HG03575 (cell line): ENCODE data around the gene EEF1AKMT3.
"Not testable (repeated sequence)": the region's sequence is repeated elsewhere in the genome, so short reads cannot be mapped to it uniquely, and the experiment has no call there.

ENCODE experiments used
- ATAC-seq: cut with Tn5 transposase; IDR thresholded peaks from one replicate; pipeline ENCODE4 v1.9.1; 2021; ENCODE audit not compliant: unreplicated experiment, insufficient number of reproducible peaks, low FRiP score; ENCODE audit errors: extremely low read depth

The EEF1AKMT3 gene

DNA sequence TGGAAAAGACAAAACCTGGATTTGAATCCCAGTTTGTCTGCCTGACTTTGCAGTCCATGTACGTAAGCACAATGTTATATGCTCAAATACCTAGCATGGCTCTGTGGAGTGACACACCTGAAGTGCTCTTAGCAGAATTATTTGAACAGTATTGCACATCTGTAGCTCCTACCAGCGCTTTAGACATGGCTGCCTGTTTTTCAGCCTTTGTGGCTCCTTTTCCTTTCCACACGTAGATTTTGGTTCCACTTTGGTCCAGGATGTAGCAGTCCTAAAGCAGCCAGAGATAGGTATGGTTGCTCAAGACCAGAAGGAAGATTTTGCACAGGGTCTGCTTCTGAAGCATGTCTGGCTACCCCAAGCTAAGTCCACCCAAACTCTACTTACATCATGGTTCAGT, 37.0 kb downstream of the EEF1AKMT3 start:
- no peak for ATAC-seq

DNA sequence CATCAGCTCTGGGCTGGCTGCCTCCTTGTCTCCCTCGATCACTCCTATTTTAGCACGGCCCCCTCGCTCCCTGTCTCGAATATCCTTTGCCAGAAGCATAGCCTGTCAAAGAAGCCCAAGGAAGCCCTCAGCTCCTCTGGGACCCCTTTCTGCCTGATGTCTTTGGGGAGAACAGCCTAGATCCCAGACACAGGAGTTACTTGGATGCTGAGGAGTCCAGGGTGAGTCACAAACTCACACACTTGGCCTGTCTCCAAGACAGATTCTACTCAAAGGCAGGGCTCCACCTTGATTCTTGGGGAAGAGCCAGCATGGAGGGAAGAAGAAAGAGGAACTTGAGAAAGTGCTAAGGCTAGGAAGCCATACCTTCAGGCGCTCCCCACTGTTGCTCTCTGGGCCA, 38.0 kb downstream of the EEF1AKMT3 start:
- no peak for ATAC-seq

DNA sequence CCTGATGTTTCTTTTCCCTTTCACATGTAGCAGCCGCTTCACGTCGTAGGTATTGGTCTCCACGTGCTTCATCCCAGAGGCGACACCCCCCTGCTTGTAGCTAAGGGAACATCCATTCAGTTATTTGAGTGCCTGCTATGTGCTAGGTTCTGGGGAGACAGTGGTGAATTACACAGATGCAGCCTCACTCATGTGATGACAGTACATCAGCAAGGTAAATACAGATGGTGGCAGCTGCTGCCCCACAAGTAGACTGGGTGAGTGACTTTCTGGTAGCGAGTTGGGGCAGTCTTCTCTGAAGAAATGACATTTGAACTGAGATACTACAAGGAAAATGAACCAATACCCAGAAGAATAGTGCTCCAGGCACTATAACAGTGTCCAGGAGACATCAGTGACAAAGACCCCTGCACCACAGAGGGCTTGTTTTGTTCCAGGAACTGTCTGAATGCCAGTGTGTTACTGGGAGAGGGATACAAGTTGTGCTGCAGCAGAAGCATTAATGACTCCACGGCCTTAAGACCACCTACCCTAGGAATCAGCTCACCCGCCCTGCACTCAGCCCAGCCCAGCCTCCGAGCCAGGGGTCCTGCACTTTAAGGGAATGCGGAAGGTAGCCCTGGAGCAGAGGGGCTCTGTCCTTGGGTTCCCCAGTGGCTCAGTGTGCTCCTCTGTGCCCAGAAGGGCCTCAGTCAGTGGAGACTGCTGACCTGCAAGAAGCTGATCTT, 38.8 kb downstream of the EEF1AKMT3 start:
- ATAC-seq = no peak

DNA sequence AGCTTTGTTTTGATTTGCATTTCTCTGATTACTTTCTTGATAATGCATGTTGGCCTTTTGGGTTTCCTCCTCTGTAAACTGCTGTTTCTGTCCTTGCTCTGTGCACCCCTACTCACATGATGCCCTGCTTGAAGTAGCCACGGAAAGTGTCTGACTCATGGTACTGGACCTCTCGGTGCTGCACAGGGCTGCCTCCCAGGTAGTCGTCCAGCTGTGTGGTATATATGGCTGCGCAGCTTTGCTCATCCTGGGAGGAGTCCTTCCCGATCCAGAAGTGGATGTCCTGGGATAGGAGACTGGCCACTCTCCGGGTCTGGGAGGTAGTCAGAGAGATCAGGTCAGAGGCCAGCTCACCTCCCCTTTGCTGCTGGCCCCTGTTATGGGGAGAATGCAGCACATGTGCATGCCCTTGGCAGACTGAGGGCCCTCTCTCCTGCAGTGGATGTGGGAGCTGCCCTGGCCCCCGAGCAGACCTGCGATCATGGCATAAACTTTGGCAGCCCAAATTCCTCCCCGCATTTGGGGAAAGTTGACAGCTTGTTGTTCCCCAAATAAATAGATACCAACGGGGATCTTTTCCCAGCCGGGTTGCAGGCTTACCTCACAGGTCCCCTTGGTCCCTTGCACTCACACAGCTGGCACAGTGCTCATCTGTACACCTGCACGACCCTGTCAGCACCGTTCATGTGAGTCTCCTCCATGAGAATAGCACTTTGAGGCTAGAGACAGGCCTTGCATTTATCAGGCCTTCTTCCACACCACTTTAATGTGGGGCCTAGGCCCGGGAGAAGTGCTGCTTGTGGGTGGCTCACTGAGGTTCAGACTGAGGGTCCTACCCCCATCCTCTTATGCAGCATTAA, 40.9 kb downstream of the EEF1AKMT3 start:
- ATAC-seq = no peak

DNA sequence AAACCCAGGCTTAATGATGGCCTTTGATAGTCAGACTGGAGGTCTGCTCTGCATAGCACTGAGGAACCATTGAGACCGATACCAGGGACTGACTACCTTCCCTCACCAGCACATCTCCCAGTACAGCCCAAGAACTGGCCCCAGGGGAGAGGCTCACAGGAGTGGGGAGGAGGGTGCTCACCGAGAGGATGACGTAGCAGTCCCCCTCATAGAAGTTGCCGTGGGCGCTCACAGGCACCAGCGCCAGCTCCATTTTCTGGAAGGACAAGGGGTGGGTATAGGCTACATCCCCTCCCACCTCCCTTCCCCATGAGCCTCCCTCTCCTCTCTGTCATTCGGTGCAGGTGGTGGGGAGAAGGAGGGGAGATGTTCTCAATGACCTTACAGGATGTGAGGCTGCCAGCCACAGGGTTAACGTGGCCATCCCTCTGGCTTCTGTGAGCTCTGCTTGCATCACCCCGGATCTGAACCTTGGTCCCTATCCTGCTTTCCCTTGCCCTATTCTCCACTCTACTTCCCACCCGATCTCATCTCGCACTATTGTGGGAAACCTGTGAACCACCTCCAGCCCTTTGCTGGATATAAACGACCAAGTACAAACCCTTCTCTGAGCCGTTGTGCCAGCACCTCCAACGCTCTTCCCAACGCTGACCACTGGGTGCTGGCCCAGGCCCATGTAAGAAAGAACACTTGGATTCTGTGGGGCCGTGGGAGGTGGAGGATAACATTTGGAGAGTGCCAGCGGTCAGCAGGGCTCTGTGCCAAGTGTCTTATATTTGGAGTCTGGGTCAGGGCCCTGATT, 41.8 kb downstream of the EEF1AKMT3 start:
- no peak for ATAC-seq

DNA sequence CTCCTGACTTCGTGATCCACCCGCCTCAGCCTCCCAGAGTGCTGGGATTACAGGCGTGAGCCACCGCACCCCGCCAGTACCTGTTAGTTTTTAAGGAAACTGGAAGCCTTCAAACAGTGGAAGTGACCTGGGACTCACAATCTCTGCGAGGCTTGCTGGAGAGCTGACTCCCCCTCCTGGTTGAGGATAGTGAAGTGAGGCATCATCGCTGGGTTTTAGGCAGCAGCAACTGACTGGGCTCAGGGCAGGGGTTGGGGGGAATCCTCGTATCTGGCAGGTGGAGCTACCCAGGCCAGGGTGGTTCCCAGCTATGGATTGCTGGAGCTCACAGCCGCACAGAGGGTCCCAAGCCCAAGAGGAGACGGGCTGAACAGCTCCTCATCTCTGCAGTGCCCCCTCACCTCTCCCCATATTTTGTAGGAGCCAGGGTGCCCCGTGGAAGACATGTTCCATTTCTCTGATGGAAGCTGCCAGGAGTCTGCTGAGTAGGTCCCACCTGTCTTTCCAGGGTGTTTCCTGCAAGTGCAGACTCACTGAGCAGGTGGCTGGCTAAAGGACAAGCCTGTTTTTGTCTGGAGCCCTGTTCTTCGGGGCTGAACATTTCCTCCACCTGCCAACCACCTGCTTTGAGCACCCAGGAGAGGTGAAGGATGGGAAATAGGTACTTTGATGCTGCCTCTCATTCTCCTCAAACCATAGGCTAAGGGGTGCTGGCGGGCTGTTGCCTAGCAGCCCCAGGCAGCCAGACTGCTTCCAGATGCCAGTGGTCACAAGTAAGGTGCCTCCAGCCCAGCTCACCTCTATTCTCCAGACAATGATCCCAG, 43.0 kb downstream of the EEF1AKMT3 start:
- no peak for ATAC-seq

DNA sequence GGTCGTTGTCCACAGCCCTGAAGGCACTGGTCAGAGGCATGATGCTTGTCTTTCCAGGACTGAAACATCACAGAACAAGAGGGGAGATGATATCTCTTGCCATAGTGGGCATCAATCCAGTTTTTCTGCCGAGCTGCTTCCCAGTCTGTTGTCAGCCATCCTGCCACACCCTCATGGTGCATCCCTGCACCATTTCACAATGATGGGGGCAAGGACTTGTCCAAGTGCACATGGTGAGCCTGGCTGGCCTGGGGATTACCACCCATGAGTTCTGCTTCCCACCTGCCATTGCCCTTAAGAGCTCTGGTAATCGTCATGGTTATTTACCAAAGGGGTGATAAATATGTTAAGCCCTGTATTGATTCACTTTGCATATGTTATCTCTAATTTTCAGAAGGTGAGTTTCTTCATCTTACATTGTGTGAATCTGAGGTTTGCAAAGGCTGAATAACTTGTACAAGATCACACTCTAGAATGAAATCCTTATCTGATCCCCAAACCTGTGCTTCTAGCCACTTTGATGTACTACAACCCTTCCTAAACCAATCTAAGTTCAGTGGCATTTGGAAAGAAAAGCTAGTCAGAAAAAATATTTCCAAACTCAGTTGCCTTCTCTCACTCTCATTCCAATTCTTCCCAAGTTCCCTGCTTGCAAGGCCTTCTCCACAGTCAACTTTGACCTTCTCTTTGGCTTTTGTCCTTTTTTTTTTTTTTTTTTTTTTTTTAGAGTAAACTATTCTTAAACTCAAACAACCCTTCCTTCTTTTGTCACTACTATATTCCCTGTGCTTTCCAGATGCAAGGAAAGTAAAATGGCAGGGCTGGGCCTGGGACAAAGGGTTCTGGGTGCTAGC, 43.8 kb downstream of the EEF1AKMT3 start:
- no peak for ATAC-seq

DNA sequence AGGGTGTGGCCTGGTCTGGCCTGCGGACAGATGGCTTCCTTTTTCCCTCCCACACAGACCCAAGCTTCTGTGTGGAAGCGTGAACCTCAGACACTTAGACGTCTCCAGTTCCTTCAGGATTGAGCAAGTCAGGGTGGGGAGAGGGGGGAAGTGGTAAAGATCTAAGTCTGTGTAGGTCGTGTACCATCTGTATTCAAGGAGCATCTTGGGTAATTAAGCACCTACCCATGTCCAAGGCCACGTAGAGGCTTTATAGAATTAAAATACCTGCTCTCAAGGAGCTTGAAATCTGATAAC, 44.4 kb downstream of the EEF1AKMT3 start:
- ATAC-seq = no peak

DNA sequence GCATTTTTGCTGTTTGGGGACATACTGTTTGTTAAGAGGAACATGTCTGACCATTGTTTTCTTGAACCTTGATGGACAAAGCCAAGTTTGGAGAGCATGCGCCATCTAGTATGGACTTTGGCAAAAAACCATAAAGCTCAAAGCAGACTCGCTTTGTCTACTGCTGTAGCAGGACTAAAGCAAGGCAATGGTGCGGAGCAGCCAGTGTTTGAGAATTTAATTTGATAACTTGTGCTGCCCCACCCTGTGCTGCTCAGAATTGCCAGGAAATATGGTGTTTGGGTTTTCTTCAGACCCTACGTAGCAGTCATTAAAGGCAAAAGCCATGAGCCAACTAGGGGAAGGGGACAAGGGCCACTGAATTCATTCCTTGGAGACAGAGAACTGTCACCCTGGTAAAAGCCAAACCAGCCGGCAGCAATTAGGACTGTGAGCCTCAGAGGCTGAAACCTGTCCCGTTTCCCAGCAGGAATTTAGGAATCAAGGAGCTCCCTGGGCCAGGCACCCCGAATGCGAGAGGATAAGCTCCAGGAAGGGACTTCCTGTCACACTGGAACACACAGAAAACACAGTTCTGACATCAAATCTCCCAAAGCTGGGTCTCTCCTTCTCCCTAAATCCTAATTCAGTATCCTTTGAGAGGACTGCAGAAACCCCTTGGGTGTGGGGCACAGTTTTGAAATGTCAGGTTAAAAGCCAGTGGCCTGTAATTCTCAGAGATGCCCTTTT, 45.0 kb downstream of the EEF1AKMT3 start:
- no peak for ATAC-seq

DNA sequence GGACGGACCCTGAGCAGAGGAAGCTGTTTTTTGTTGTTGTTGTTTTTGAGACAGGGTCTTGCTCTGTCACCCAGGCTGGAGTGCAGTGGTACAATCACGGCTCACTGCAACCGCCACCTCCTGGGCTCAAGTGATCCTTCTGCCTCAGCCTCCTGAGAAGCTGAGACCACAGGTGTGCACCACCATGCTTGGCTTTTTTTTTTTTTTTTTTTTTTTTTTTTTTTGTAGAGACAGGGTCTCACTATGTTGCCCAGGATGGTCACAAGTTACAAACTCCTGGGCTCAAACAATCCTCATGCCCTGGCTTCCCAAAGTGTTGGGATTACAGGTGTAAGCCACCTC, 45.5 kb downstream of the EEF1AKMT3 start:
- ATAC-seq = not testable (repeated sequence)

DNA sequence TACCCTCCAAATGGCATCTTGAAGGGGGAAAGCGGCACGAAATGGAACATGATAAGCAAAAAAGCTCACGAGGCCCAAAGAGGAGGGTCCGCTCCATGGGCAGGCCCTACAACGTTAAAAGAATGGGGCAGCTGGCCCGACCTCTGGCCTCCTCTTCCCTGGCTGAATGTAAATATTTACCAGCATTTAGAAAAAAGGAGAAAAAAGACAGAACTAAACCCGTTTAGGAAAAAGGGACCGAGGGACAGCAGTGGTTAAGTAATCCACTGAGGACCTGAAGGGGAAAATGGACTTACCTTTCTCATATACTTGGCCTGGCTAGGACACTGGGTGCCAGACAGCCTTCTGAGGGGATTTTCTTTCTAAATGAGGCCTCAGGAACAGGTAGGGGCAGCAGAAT, 47.7 kb downstream of the EEF1AKMT3 start:
- not testable (repeated sequence) for ATAC-seq

DNA sequence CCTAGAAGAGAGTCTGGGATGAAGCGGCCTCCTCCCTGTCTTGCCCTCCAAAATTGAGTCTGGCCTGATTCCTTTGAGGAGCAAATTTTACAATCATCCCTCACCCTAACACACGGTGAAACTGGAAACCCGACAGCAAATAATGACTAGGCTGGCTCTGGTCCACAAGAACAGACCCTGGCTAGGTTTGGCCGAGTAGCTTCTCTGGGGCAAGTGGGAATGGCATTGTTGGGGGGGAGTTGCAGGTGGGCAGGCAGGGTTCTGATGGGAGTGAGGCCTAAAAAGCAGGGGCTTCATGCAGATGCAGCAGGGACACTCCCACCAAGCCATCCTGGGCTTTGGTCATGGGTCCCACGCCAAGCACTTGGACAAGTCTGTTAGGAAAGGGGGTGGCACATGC, 48.6 kb downstream of the EEF1AKMT3 start:
- not testable (repeated sequence) for ATAC-seq

DNA sequence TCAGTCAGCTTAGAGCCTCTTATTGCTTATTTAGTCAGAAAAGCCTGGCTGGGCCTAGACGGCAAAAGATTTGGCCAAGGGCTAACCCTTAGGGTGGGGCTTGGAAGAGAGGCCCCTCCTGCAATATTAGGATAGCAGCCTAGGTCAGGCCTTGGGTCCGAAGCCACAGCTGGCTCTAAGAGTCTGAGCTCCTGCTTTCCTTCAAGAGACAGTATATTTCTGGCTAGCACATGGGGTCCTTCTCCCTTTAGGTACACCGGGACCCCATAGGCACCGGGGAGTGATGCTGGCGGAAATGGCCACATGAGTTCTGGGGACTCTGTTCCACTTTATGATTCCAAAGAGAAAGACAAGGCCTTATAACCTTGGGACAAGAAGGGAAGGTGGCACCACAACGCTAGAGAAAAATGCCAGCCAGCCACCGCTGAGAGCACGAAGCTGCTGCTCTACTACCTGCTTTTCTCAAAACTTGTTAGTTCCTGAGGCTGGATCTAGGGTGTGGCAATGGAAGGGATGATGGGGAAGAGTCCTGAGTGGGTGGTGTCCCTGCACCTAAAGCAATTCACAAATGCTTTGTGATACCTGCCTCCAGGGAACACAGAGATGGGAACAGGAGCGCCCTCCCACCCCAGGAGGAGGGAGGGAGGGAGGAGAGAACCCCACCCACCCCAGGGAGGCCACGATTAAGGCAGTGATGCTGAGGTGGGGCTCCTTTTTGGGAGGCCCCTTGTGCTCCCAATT, 49.2 kb downstream of the EEF1AKMT3 start:
- no peak for ATAC-seq

DNA sequence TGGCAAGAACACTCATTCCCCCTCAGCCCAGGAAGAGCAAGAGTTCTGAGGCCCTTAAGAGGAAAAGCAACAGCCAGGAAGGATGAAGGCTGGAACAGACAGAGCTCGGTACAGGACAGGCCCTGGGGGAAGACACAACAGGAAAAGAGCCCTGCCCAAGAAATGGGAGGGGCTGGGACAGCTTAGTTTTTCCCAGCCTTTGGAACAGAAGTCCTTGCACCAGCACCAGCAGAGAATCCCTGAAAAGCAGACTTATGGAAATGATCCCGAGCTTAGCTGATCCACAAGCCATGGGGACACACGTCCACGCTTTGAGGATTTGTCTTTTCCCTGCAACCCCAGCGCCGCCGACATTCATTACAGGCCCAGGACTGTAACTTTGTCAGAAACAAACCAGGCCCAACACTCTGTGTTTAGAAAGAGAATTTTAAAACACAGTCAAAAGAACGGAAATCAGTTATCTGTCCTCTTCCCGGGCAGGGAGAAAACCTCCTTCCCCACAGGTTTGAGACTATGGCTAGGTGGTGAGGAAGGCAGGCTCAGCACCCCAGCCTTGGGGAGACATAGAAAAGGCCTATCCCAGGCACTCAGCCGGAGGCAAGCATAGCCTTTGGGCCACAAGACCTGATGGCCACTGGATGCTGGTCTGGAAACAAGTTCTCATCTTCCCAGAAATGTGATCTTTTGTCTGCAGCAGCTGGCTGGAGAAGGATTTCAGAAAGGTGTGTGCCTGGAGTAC, 50.1 kb downstream of the EEF1AKMT3 start:
- ATAC-seq = no peak

DNA sequence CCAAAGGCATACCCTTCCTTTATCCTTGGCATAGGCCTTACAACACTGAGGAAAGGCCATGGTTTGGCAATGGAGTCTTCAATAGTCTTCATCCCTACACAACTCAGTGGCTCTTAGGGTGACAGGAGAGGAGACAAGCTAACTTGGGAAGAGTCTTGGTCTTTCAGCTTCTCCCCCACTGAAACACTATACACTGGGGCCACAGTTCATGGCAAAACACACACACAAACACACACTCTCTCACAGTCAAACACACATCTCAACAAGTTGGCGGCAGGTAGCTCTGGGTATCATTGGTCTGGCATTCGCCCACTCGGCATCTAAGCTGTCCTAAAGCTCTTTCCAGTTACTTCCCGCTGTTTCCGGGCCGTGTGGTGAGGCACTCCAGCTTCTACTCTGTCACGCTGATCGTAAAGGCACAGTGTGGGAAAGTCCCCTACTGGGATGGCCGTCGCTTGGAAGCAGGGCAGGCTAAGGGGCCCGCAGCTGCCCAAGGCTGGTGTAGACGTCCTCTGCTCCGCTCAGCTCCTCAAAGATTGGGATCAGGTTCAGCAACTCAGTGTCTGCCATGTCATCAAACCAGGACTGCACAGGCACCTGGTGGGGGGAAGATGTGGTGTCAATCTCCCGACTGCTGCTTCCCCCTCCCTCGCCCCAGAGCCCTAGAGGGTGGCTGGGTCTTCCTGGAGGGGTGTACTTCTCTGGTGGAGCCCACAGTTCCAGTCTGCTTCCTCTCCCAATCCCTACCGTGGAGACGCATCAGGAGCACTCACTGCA, 50.9 kb downstream of the EEF1AKMT3 start:
- no peak for ATAC-seq
